OCI-LY7 (cell line): ENCODE data around the gene PKDCC. TPM values are rescaled to one million over a fixed set of nuclear protein-coding genes. Genes with fewer than 3 reads are reported as not detected.

Source experiments
- BruUV-seq: library from RNA; stranded (reverse); fragments of 400-500 nt; replicated peaks from 2 replicates; lab custom pipeline; 2021; lab: Mats Ljungman, UMichigan
- CTCF ChIA-PET: fragments of 300-600 bp; sonication (Branson Sonifier 250); formaldehyde crosslinking; loops from one replicate; lab custom pipeline; 2022; ENCODE audit warnings: antibody characterized with exemption; ENCODE audit not compliant: unreplicated experiment; lab: Charles Lee
- POLR2A ChIA-PET: fragments of 300-600 bp; sonication (Branson Sonifier 250); formaldehyde crosslinking; loops from one replicate; lab custom pipeline; 2022; ENCODE audit warnings: antibody characterized with exemption; lab: Charles Lee
- DNase-seq: peaks from one replicate; pipeline ENCODE4 v3.0.0-alpha.2; 2015; ENCODE audit warnings: low spot score
- H2AFZ ChIP-seq: fragments of 200-600 bp; sonication (generic), shearing (Covaris generic); 2 replicates; pipeline ENCODE4 v1.6.1; 2014; ENCODE audit warnings: mild to moderate bottlenecking, antibody characterized with exemption, low read length, moderate library complexity
- H3K27ac ChIP-seq: fragments of 200-600 bp; sonication (generic); 2 replicates; pipeline ENCODE4 v1.5.1; 2014; ENCODE audit warnings: mixed run types, low read depth, mild to moderate bottlenecking, moderate library complexity, low read length, inconsistent platforms; ENCODE audit not compliant: poor library complexity, severe bottlenecking
- H3K36me3 ChIP-seq: fragments of 200-600 bp; sonication (generic); 2 replicates; pipeline ENCODE4 v1.6.1; 2014; ENCODE audit warnings: mild to moderate bottlenecking, antibody characterized with exemption, low read length, moderate library complexity, mixed read lengths; ENCODE audit not compliant: insufficient read depth
- H3K4me1 ChIP-seq: fragments of 200-600 bp; sonication (generic); 2 replicates; pipeline ENCODE4 v1.5.1; 2014; ENCODE audit warnings: mild to moderate bottlenecking, low read length; ENCODE audit not compliant: insufficient read depth, poor library complexity, severe bottlenecking
- H3K4me2 ChIP-seq: fragments of 200-600 bp; sonication (generic); 2 replicates; pipeline ENCODE4 v1.6.1; 2014; ENCODE audit warnings: mild to moderate bottlenecking, low read length
- H3K4me3 ChIP-seq: fragments of 200-600 bp; sonication (generic); 2 replicates; pipeline ENCODE4 v1.5.1; 2014; ENCODE audit warnings: mild to moderate bottlenecking, low read depth, low read length; ENCODE audit not compliant: poor library complexity, severe bottlenecking
- H3K79me2 ChIP-seq: fragments of 200-600 bp; sonication (generic); 2 replicates; pipeline ENCODE4 v1.6.1; 2016; ENCODE audit warnings: low read depth, mild to moderate bottlenecking, low read length, moderate library complexity, mixed read lengths; ENCODE audit not compliant: insufficient read depth
- H3K9me2 ChIP-seq: fragments of 200-600 bp; sonication (generic); 2 replicates; pipeline ENCODE4 v1.6.1; 2016; ENCODE audit warnings: mild to moderate bottlenecking, low read length, mixed read lengths; ENCODE audit not compliant: insufficient read depth
- H3K9me3 ChIP-seq: fragments of 200-600 bp; sonication (generic); 2 replicates; pipeline ENCODE4 v1.6.1; 2014; ENCODE audit warnings: mild to moderate bottlenecking, mixed run types, low read length, mixed read lengths
- H4K20me1 ChIP-seq: fragments of 200-600 bp; sonication (generic); 2 replicates; pipeline ENCODE4 v1.6.1; 2014; ENCODE audit warnings: mild to moderate bottlenecking, antibody characterized with exemption, low read length, moderate library complexity, mixed read lengths; ENCODE audit not compliant: insufficient read depth
- CTCF ChIP-seq: fragments of 200-600 bp; sonication (generic); conservative IDR thresholded peaks from 2 replicates; pipeline ENCODE4 v1.5.1; 2014; ENCODE audit warnings: mild to moderate bottlenecking, antibody characterized with exemption, low read length, moderate library complexity, mixed read lengths
- EZH2phosphoT487 ChIP-seq: fragments of 200-600 bp; sonication (generic); IDR thresholded peaks from 2 replicates; pipeline ENCODE4 v1.6.1; 2018; ENCODE audit warnings: low read depth, borderline replicate concordance, mild to moderate bottlenecking, mixed run types, antibody characterized with exemption, low read length, moderate library complexity, mixed read lengths
- intact Hi-C: fragments of 100-400 bp; cut with micrococcal nuclease; formaldehyde crosslinking; loops from one replicate; pipeline ENCODE4 v1.10.0; 2022; ENCODE audit not compliant: unreplicated experiment
- total RNA-seq, 2 experiments: library from RNA; depleted of rRNA in 1 of 2; stranded (reverse); fragments of >200 nt in 1 of 2; shearing (Covaris generic) in 1 of 2; gene quantifications; 2 replicates each; pipeline ENCODE4 v1.2.3, GENCODE V29; 2014 to 2022

The PKDCC gene
- total RNA-seq, 2 experiments from 2014 or later = not detected

- Histone ChIP-seq H4K20me1 (no peaks in the 10 kb centered on the region), H3K27ac (no peak overlapping the region), H3K9me3 (no peaks in the 10 kb centered on the region), H3K4me3 (no peak overlapping the region), H3K9me2 (no peaks in the 10 kb centered on the region), H3K4me1 (no peaks in the 10 kb centered on the region), H3K79me2 (no peaks in the 10 kb centered on the region), H3K4me2 (no peak overlapping the region), H2AFZ (no peak overlapping the region), H3K36me3 (no peaks in the 10 kb centered on the region)
- intact Hi-C loops = no loop called here
- no peak for DNase-seq
- no TSS peak for BruUV-seq
- ChIA-PET POLR2A (no interaction called here), CTCF (no interaction called here)
- TF ChIP-seq CTCF (no peak), EZH2phosphoT487 (no peak)
Observed at GRCh38 chr2:42041377-42042127, 6.3 kb upstream of the PKDCC start.

GRCh38 chr2:42042631-42043355 is 5.0 kb upstream of the PKDCC start:
- no peak overlapping the region for H3K4me3 ChIP-seq
- ChIA-PET POLR2A (no interaction called here), CTCF (no interaction called here)
- H4K20me1 ChIP-seq = no peaks in the 10 kb centered on the region
- H3K27ac ChIP-seq = no peak overlapping the region
- no peaks in the 10 kb centered on the region for H3K9me2 ChIP-seq
- BruUV-seq = no TSS peak
- H2AFZ ChIP-seq = no peak overlapping the region
- H3K79me2 ChIP-seq = no peaks in the 10 kb centered on the region
- H3K4me1 ChIP-seq = no peaks in the 10 kb centered on the region
- H3K4me2 ChIP-seq = no peak overlapping the region
- H3K36me3 ChIP-seq = no peaks in the 10 kb centered on the region
- no peak for TF ChIP-seq CTCF
- TF ChIP-seq EZH2phosphoT487 = no peak
- DNase-seq = no peak
- intact Hi-C loops = no loop called here
- H3K9me3 ChIP-seq = no peaks in the 10 kb centered on the region
